NCI-H2107 (cell line): ENCODE data around the gene ZSCAN4.

Source experiments
- DNase-seq: peaks from one replicate; lab custom pipeline; 2025; lab: John Stamatoyannopoulos, UW

ZSCAN4 gene, protein sequence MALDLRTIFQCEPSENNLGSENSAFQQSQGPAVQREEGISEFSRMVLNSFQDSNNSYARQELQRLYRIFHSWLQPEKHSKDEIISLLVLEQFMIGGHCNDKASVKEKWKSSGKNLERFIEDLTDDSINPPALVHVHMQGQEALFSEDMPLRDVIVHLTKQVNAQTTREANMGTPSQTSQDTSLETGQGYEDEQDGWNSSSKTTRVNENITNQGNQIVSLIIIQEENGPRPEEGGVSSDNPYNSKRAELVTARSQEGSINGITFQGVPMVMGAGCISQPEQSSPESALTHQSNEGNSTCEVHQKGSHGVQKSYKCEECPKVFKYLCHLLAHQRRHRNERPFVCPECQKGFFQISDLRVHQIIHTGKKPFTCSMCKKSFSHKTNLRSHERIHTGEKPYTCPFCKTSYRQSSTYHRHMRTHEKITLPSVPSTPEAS

DNA sequence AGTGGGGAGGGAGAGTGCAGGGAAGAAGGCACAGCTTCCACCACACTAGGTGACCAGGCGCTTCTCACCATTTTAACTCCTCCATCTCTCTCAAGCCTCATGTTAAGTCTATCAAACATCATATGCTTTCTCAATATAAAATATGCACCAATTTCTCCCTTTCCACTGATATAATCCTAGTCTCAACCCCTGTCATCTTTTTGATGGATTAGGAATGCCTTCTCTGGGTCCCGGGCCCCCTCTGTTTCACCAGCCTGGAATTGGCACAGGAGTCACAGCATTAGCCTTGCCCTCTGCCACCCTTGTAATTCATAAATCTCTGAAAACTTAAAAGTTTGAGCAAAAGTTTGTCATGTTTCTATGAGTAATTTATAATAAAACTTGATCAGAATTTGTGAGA lies at the start of gene ZSCAN4:
Gene ZSCAN4, plus strand, starts transcription at position 301 of the 400 bp plus-strand sequence. CDS start 7,211 bp downstream, outside the sequence.
- DNase-seq = no peak

DNA sequence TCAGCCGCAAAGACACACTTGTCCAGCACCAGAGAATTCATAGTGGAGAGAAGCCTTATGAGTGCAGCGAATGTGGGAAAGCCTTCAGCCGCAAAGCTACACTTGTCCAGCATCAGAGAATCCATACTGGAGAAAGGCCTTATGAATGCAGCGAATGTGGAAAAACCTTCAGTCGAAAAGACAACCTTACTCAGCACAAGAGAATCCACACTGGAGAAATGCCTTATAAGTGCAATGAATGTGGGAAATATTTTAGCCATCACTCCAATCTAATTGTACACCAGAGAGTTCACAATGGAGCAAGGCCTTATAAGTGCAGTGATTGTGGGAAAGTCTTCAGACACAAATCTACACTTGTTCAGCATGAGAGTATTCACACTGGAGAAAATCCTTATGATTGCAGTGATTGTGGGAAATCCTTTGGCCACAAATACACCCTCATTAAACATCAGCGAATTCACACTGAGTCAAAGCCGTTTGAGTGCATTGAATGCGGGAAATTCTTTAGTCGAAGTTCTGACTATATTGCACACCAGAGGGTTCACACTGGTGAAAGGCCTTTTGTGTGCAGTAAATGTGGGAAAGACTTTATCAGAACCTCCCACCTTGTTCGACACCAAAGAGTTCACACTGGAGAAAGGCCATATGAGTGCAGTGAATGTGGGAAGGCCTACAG lies 47.9 kb upstream of the ZSCAN4 start:
- no peak for DNase-seq

DNA sequence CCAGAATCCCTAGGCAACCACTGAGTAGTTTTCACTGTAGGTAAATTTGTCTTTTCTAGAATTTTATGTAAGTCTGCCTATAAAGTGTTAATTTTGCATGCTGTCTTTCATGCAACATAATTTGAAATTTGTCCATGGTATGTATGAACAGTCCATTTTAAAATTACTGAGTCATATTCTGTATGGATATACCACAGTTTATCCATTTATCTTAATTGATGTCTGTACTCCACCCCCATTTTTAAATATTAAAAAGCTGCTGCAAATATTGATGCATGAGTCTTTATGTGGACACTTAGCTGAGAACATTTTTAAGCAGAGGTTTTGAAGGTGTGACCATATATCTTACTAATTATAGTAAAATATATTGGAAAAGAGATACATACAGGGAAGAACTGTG lies 45.6 kb upstream of the ZSCAN4 start:
- DNase-seq = no peak

DNA sequence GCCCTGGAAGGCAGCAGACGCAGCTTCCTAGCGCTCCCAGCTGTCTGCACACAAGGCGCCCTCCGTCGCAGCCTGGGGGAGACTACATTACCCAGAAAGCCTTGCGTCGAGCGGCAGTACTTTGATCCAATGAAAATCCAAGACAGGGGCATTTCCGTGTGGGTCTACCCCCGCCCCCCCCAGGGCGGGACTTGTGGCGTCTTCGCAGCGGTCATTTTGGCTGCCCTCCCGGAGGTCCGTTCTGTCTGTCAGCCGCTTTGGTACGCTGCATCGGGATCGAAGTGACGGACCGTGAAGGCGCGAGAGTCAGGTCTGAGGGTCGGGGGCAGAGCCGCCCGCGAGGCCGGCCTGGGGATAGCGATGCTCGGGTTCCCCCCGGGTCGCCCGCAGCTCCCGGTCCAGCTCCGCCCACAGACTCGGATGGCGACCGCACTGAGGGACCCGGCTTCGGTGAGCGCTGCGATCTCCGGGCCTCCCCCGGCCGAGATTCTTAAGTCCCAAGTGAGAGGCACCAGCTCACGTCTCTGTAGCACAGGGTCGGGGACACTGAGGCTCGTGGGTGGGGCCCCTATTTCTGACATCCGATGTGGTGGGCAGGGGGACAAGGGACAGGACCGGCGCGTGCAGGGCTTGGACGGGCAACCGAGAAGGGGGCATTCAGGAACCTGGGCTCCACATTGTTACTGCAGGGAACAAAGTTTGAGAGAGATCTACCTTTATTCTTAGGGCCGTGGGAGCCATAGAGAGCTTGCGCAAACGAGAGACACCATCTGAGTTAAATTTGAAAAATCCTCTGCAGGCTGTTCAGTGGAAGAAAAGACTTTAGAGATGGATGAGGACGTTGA lies 35.5 kb upstream of the ZSCAN4 start, which contains the start of gene ZNF211:
Gene ZNF211, plus strand, starts transcription at position 182 of the 845 bp plus-strand sequence. Its CDS starts 179 bp downstream, at position 361.
- DNase-seq = peak; percentile 80

DNA sequence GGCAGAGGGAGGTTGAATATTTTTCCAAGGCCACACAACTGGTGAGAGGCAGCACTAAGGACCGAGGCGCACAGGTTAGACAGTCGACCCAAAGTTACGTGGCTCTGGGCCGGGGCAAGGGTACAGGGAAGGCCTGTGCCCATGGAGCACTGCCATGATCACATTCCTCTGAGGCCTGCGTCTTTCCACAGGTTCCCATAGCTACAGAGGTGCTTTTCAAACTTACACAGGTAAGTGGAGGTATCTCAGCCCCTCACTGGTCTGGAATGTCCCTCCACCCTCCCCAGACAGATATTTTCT lies 35.0 kb upstream of the ZSCAN4 start:
- no peak for DNase-seq

DNA sequence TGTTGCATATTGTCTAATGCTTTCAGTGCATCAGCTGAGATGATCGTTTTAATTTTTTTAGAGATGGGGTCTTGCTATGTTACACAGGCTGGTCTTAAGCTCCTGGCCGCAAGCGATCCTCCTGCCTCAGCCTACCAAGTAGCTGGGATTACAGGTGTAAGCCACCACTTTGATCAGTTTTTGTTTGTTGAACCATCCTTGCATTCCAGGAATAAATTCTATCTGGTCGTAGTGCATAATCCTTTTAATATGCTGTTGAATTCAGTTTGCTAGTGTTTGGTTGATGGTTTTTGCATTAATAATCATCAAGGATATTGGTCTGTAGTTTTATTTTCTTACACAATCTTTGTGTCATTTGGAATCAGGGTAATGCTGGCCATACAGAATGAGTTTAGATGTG lies 31.4 kb upstream of the ZSCAN4 start:
- no peak for DNase-seq

DNA sequence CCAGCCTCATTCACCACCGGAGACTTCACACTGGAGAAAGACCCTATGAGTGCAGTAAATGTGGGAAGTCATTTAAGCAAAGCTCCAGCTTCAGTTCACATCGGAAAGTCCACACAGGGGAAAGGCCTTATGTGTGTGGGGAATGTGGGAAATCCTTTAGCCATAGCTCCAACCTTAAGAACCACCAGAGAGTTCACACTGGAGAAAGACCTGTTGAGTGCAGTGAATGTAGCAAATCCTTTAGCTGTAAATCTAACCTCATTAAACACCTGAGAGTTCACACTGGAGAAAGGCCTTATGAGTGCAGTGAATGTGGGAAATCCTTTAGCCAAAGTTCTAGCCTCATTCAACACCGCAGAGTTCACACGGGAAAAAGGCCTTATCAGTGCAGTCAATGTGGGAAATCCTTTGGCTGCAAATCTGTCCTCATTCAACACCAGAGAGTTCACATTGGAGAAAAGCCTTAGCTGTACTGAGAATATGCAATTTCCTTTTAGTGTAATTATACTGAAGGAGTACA lies 27.0 kb upstream of the ZSCAN4 start:
- no peak for DNase-seq

DNA sequence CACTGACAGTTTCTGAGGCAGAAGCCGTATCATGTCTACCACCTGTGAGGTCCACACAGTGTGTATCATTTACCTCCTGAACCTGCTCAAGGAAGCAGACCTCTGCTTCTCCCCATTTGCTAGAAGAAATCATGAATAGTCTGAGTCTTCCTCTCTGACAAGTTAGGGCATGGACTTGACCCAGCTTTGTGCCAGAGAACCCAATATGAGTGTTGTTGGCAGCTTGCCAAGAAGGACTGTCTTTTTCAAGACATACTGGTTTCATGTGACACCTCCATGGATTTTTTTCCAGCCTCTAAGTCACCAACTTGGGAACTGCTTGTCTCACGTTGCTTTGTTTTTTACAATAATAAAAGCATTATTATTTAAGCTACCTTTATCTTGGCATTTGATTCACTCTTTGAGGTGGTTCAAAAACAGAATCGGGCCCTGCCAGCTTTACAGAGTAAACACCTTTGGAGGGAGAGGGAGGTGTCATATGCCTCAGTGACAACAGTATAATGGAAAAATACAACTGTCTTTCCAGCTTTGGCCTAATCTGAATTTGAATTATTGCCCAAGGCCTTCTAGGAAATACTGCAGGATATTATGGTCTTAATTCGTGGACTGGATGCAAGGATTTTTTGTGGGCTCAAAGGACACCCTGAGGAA lies 26.2 kb upstream of the ZSCAN4 start:
- no peak for DNase-seq

DNA sequence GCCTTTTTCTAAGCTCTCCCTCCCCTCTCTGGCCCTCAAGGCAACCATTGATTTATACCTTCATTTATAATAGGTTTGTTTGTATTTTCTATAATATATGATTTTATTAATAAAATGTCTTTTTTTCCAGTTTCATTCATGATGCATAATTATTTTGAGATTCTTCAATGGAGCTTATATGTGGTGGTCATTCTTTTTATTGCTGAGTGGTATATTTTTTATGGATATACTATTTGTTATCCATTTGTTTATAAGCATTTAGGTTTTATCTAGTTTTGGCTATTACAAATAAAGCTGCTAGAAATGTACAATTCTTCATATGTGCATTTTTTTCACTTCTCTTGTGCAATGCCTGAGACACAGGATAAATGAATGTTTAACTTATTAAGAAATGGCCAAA lies 25.0 kb upstream of the ZSCAN4 start:
- DNase-seq = no peak

DNA sequence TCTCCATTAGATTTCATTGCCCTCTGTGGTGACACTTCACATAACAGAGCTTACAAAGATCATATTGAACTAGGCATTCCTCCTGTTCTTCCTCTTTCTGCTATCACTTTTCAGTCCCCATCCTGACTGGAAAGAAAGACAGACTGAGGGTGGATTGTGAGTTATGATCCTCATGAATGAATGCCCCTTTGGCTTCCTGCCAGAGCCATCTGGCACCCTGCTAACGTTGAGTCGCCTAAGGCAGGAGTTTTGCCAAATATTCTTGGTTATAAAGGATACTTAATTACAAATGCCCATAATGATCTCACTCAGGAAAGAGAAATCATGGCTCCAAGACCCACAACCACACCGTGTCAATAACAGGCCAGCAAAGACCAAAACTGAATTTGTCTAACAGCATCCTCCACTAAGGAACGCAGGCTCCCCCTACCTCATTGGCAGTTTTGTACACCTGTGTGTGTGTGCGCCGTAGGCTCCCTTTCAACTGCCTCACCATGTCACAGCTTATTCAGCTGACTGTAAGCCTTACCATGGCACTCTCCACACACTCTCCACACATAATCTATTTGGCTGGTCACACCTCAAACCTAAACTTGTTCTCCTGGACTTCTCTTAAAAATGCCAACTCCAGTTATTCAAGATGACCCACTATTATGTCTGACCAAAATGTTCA lies 20.3 kb upstream of the ZSCAN4 start:
- DNase-seq = no peak

DNA sequence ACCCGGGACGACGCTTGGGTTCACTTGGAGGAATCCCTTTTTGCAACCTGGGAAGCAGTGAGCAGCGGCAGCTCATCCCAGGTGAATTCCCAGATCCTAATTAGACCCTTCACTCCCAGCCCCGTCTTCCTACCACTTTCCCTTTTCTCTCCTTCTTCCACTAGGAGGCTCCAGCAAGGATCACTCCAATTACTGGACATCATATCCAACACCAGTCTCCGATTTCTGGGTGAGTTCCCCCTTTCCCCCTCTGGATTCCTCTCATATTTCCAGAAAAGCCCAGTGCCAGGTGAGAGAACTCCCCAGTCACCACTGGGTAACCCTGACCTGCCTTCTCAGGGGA lies 17.1 kb upstream of the ZSCAN4 start:
- no peak for DNase-seq

DNA sequence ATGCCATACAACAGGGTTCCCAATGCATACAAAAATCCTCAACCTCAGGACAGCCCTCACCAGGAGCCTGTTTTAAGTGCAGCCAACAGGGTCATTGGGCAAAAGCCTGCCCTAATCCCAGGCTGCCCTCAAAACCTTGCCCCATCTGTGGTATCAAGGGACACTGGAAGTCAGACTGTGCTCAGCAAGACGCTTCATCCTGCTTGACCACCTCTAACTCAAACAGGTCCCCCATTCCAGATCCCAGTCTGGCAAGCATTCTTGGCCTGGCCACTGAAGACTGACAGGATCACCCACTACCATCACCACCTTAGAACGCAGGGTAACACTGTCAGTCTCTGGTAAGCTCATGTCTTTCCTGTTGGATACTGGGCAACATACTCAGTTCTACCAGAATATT lies 15.0 kb upstream of the ZSCAN4 start:
- DNase-seq = no peak

DNA sequence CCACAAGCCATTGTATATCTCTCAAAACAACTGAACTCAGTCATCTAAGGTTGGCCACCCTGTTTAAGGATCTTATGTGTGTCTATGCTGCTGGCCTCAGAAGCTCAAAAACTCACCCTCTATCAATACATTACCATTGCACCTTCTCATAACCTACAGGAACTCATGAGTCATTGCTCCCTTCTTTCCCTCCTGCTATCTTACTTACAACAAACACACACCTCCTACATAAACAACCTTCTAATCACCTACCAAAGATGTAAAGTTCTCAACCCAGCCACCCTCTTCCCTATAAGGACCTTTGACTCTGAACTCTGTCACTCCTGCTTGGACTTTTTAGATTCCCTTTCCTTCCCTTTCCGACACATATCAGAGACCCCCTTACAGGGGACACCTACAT lies 13.3 kb upstream of the ZSCAN4 start:
- no peak for DNase-seq

DNA sequence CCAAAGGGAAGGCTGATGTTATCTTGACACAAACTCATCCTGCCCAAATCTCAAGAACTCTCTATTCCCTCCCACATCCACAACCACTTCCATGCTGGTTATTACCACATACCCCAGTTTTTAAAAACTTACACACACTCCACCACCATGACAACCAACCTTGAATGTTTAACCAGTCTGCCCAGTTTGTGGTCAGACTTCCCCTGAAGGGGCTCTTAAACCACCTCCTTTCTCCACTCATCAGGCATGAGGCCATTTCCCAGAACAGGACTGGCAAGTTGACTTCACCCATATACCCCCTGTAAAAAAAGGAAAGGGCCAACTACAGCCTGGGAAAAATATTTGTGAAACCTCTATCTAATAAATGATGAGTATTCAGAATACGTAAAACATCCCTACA lies 12.4 kb upstream of the ZSCAN4 start:
- DNase-seq = no peak

DNA sequence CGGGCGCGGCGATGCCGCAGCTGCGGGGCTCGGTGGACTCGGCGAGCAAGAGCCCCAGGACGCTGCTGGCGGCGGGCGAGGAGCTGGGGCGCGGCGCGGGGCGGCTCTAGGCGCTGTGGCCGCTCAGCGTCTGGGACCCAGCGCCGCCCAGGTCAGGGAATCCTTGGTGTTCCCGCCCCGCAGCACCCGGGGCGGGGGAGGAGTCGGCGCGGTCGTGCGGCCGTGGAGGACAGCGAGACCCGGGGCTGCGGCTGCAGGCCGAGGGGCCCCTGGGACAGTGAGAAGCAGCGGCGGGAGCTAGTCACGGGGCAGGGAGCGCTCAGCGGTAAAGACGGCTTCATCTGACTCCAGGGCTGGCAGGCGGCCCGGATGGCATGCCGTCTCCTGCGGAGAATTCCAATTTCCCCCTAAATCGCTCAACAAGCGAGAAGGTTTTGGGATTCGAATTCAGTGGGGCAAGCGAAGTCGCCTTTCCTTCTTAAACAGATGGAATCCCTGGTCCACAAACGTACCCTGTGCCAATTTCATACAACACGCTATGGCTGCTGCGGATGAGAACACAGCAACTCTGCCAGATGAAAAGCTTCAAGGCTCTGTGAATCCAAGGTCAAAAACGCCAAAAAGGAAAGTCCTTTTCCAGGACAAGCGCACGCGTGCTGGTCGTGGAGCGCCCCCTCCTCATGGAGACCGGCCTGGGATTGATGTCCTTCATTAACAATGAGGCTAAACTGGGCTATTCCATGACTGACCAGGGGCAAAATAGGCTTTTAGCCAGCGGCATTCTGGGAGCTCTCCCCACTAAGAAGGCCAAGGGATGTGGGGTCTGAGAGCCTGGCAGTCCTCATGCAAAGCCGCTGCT lies 4.2 kb upstream of the ZSCAN4 start:
- DNase-seq = no peak

DNA sequence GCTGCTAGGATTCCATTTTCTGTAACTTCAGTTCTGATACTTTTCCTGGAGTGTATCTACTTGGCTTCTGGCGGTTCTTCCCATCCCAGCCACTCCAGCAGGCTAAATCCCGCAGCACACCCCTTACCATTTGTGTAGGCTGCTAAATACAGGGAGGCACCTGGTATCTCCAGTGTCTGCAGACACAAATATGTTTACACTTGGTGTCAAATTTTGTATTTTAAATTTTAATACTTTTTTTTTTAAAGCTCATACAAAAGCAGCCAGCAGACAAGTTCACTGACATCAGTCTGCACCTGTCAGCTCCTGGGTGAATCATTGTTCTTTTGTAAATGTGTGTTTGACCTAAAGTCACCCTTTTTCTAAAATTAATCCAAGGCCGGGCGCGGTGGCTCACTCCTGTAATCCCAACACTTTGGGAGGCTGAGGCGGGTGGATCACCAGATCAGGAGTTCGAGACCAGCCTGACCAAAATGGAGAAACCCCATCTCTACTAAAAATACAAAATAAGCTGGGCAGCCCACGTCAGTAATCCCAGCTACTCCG lies 3.4 kb upstream of the ZSCAN4 start:
- DNase-seq = no peak

DNA sequence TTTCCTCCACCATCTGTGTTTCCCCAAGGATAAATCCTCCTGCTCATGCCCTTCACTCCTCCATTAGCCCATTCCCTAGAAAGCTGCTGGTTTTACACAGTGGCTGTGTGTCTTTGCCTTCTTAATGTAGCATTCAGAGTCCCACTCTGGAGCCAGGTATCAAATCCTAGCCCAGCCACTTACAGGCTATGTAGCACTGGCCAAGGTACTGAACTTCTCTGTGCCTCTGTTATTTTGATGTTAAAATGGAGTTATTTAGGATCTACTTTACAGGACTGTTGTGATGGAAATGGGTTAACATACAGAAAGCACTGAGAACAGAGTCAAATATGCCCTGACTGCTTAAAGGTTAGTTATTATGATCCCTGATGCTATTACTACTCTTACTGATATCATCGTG lies 1.5 kb upstream of the ZSCAN4 start:
- DNase-seq = no peak

DNA sequence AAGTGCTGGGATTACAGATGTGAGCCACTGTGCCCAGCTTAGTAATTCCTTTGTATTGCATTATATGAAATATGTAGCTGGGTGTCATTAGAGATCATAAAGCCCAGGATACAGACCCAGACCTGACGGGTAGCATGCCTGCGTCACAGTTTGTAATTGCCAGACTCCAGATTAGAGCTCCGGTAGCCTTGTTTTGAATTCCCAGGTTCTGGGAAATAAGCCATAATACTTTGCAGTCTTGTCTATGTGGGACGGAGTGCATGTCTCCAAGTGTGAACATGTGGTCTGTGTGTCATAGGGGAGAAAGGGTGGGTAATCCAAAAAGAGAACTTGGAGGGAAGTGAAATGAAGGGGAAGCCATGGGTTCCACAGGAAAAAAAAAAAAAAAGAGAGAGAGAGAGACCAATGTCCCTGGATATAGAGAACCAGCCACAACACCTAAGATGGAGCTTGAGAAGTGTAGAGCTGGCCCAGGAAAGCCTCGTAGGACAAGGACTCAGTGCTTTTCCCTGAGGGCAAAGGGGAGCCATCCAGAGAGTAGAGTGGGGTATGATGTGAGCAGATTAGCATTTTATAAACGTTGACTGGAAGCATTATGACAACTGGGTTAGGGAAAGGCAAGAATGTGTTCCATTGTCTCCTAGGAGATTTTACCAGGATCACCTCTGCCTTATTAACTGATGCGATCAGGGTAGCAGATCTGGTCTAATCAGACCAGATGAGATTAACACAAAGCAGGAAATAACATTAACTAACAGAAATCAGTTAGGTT lies 2.6 kb downstream of the ZSCAN4 start:
- no peak for DNase-seq

DNA sequence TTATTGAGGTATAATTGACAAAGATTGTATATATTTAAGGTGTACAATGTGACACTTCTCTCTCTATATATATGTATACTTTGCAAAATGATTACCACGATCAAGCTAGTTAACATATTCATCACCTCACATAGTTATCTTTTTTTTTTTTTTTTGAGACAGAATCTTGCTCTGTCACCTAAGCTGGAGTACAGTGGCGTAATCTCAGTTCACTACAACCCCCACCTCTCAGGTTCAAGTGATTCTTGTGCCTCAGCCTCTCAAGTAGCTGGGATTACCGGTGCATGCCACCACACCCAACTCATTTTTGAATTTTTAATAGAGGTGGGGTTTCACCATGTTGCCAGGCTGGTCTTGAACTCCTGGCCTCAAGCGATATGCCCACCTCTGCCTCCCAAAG lies 3.7 kb downstream of the ZSCAN4 start:
- DNase-seq = no peak
